Ammon's horn (tissue), 1 donor: Measurements from ENCODE around the gene CNMD.
A peak's percentile ranks its signal among the peaks of the same experiment; 100 is the strongest.

Experiments used
- DNase-seq: peaks from one replicate; pipeline ENCODE4 v3.0.0-alpha.2; 2016; ENCODE audit warnings: low spot score

Gene CNMD

GRCh38 chr13:52739468-52740071 lies at the start of gene CNMD:
Gene CNMD (minus strand): TSS chr13:52739820. CDS start chr13:52739701, 119 bp downstream.
- no peak for DNase-seq

GRCh38 chr13:52788011-52788410 lies 48.4 kb upstream of the CNMD start:
- DNase-seq = no peak

- no peak for DNase-seq
Observed at GRCh38 chr13:52787235-52787634, 47.6 kb upstream of the CNMD start.

GRCh38 chr13:52786766-52787165 lies 47.1 kb upstream of the CNMD start:
- peak; percentile 88 for DNase-seq

GRCh38 chr13:52785739-52786138 lies 46.1 kb upstream of the CNMD start:
- no peak for DNase-seq

- DNase-seq = no peak
Observed at GRCh38 chr13:52784591-52785340, 45.1 kb upstream of the CNMD start.

- DNase-seq = no peak
Observed at GRCh38 chr13:52783943-52784342, 44.3 kb upstream of the CNMD start.

GRCh38 chr13:52782471-52783448 lies 43.1 kb upstream of the CNMD start:
- no peak for DNase-seq

- DNase-seq = no peak
Observed at GRCh38 chr13:52780611-52781010, 41.0 kb upstream of the CNMD start.

GRCh38 chr13:52780092-52780491 lies 40.5 kb upstream of the CNMD start:
- DNase-seq = no peak

GRCh38 chr13:52779103-52779502 lies 39.5 kb upstream of the CNMD start:
- peak; percentile 34 for DNase-seq

GRCh38 chr13:52776726-52777125 lies 37.1 kb upstream of the CNMD start:
- no peak for DNase-seq

GRCh38 chr13:52775511-52775910 lies 35.9 kb upstream of the CNMD start:
- DNase-seq = no peak

- DNase-seq = no peak
Observed at GRCh38 chr13:52767949-52768516, 28.4 kb upstream of the CNMD start.

- no peak for DNase-seq
Observed at GRCh38 chr13:52765611-52766390, 26.2 kb upstream of the CNMD start.

GRCh38 chr13:52760077-52760476 lies 20.5 kb upstream of the CNMD start:
- no peak for DNase-seq

GRCh38 chr13:52758114-52758513 lies 18.5 kb upstream of the CNMD start:
- DNase-seq = no peak

GRCh38 chr13:52751196-52751595 lies 11.6 kb upstream of the CNMD start:
- no peak for DNase-seq

- DNase-seq = no peak
Observed at GRCh38 chr13:52750713-52751112, 11.1 kb upstream of the CNMD start.

GRCh38 chr13:52749419-52749818 lies 9.8 kb upstream of the CNMD start:
- DNase-seq = no peak

GRCh38 chr13:52746141-52746540 lies 6.5 kb upstream of the CNMD start:
- DNase-seq = no peak
